WTC11 (cell line): ENCODE data around the gene LPP. TPM values are rescaled to one million over a fixed set of nuclear protein-coding genes. Genes with fewer than 3 reads are reported as not detected.
A peak's percentile ranks its signal among the peaks of the same experiment; 100 is the strongest.

Source experiments
- ATAC-seq: fragments of 200-7000 bp; cut with Tn5 transposase; 2 replicates; pipeline ENCODE4 v1.10.0; 2021; ENCODE audit warnings: mild to moderate bottlenecking, moderate library complexity
- CTCF ChIA-PET: fragments of 300-600 bp; sonication (Branson Sonifier 250); formaldehyde crosslinking; loops from one replicate; lab custom pipeline; 2021; ENCODE audit warnings: antibody characterized with exemption; lab: Charles Lee
- POLR2A ChIA-PET: fragments of 350-600 bp; sonication (Branson Sonifier 250); formaldehyde crosslinking; loops from one replicate; lab custom pipeline; 2021; ENCODE audit warnings: antibody characterized with exemption; lab: Charles Lee
- DNase-seq: peaks from one replicate; pipeline ENCODE4 v3.0.0; 2021; ENCODE audit warnings: low spot score
- H3K27ac Mint-ChIP-seq: 2 replicates; pipeline ENCODE4 v1.8.0; 2021; ENCODE audit warnings: mixed read lengths
- H3K27me3 Mint-ChIP-seq: 2 replicates; pipeline ENCODE4 v1.8.0; 2021; ENCODE audit warnings: low read depth, mild to moderate bottlenecking, moderate library complexity, mixed read lengths
- H3K36me3 Mint-ChIP-seq: 2 replicates; pipeline ENCODE4 v1.8.0; 2021; ENCODE audit warnings: mixed read lengths
- H3K4me1 Mint-ChIP-seq: 2 replicates; pipeline ENCODE4 v1.8.0; 2022; ENCODE audit warnings: mixed read lengths
- H3K4me3 Mint-ChIP-seq: 2 replicates; pipeline ENCODE4 v1.8.0; 2021; ENCODE audit warnings: mild to moderate bottlenecking, moderate library complexity, mixed read lengths
- H3K9me3 Mint-ChIP-seq: 2 replicates; pipeline ENCODE4 v1.8.0; 2021; ENCODE audit warnings: mixed read lengths
- AR ChIP-seq: fragments of 250-450 bp; sonication (Bioruptor Pico); IDR thresholded peaks from 2 replicates; pipeline ENCODE4 v1.9.0; 2021; ENCODE audit warnings: mild to moderate bottlenecking
- CBFB ChIP-seq: sonication (generic); formaldehyde crosslinking; IDR thresholded peaks from 2 replicates; pipeline ENCODE4 v1.8.1; 2022; ENCODE audit warnings: mild to moderate bottlenecking, low read depth, missing genetic modification reagents
- E2F1 ChIP-seq: sonication (generic); formaldehyde crosslinking; IDR thresholded peaks from 2 replicates; pipeline ENCODE4 v1.8.0; 2022; ENCODE audit warnings: mild to moderate bottlenecking, missing genetic modification reagents
- JAZF1 ChIP-seq: fragments of 250-450 bp; sonication (Bioruptor Pico); IDR thresholded peaks from 2 replicates; pipeline ENCODE4 v1.9.0; 2021; ENCODE audit warnings: moderate library complexity, mild to moderate bottlenecking, inconsistent platforms
- JUN ChIP-seq: sonication (generic); formaldehyde crosslinking; IDR thresholded peaks from 2 replicates; pipeline ENCODE4 v1.8.0; 2023; ENCODE audit warnings: mild to moderate bottlenecking, missing genetic modification reagents
- MAX ChIP-seq: sonication (generic); formaldehyde crosslinking; IDR thresholded peaks from 2 replicates; pipeline ENCODE4 v1.8.0; 2022; ENCODE audit warnings: mild to moderate bottlenecking, missing genetic modification reagents
- NFYB ChIP-seq: sonication (generic); formaldehyde crosslinking; conservative IDR thresholded peaks from 2 replicates; pipeline ENCODE4 v1.8.0; 2022; ENCODE audit warnings: low read depth, missing genetic modification reagents
- NR3C1 ChIP-seq: sonication (generic); formaldehyde crosslinking; conservative IDR thresholded peaks from 2 replicates; pipeline ENCODE4 v1.8.1; 2023; ENCODE audit warnings: low read depth, mild to moderate bottlenecking, missing genetic modification reagents
- PRDM15 ChIP-seq: sonication (generic); formaldehyde crosslinking; IDR thresholded peaks from 2 replicates; pipeline ENCODE4 v1.8.0; 2022; ENCODE audit warnings: missing genetic modification reagents
- SMAD3 ChIP-seq: sonication (generic); formaldehyde crosslinking; IDR thresholded peaks from 2 replicates; pipeline ENCODE4 v1.8.0; 2022; ENCODE audit warnings: missing genetic modification reagents, mild to moderate bottlenecking, borderline replicate concordance
- SMAD4 ChIP-seq: sonication (generic); formaldehyde crosslinking; IDR thresholded peaks from 2 replicates; pipeline ENCODE4 v1.8.0; 2022; ENCODE audit warnings: mild to moderate bottlenecking, missing genetic modification reagents
- SOX15 ChIP-seq: fragments of 250-450 bp; sonication (Bioruptor Pico); IDR thresholded peaks from 2 replicates; pipeline ENCODE4 v1.9.0; 2021; ENCODE audit warnings: mild to moderate bottlenecking
- TP53 ChIP-seq: sonication (generic); formaldehyde crosslinking; IDR thresholded peaks from 2 replicates; pipeline ENCODE4 v1.8.1; 2023; ENCODE audit warnings: mild to moderate bottlenecking, missing genetic modification reagents
- ZNF263 ChIP-seq: sonication (generic); formaldehyde crosslinking; IDR thresholded peaks from 2 replicates; pipeline ENCODE4 v1.8.1; 2022; ENCODE audit warnings: low read depth, mild to moderate bottlenecking, moderate library complexity, missing genetic modification reagents
- ZNF281 ChIP-seq: sonication (generic); formaldehyde crosslinking; IDR thresholded peaks from 2 replicates; pipeline ENCODE4 v1.8.0; 2023; ENCODE audit warnings: mild to moderate bottlenecking, missing genetic modification reagents
- ZSCAN18 ChIP-seq: fragments of 250-450 bp; sonication (Bioruptor Pico); IDR thresholded peaks from 2 replicates; pipeline ENCODE4 v2.1.2; 2022; ENCODE audit warnings: mild to moderate bottlenecking, moderate library complexity
- total RNA-seq: library from RNA; stranded (reverse); gene quantifications from 3 replicates; pipeline ENCODE4 v1.2.3, GENCODE V29; 2021

Gene LPP
- total RNA-seq, 1 experiment from 2014 or later: 49.6 TPM

GRCh38 chr3:188509316-188509715 is 355.4 kb downstream of the LPP start:
- Mint-ChIP-seq H3K4me1 (peaks cover 34% of the 10 kb centered on the region), H3K27ac (no peak overlapping the region), H3K27me3 (no peaks in the 10 kb centered on the region), H3K36me3 (no peaks in the 10 kb centered on the region; the same call in 1 of the 2 replicates), H3K4me3 (no peak overlapping the region), H3K9me3 (peaks cover 1% of the 10 kb centered on the region)
- ChIA-PET POLR2A (interaction anchor here (0.6 kb wide), 1 partner anchor 18 kb away, joined by 4 read pairs; no protein-coding TSS in a partner anchor), CTCF (interaction anchor here (0.6 kb wide), 1 partner anchor 338 kb away, joined by 4 read pairs; no protein-coding TSS in a partner anchor)
- no peak for TF ChIP-seq ZSCAN18
- no peak for DNase-seq
- ATAC-seq: no peak

GRCh38 chr3:188510366-188510765 is 356.4 kb downstream of the LPP start:
- no peaks in the 10 kb centered on the region for H3K27me3 Mint-ChIP-seq
- DNase-seq: no peak
- H3K4me1 Mint-ChIP-seq: peaks cover 41% of the 10 kb centered on the region
- H3K36me3 Mint-ChIP-seq: no peaks in the 10 kb centered on the region
- POLR2A ChIA-PET: no interaction called here
- TF ChIP-seq MAX (CRISPR knock-in tag): no peak
- TF ChIP-seq TP53 (CRISPR knock-in tag): no peak
- no peak for TF ChIP-seq JUN (CRISPR knock-in tag)
- TF ChIP-seq SOX15 (CRISPR knock-in tag): no peak
- TF ChIP-seq PRDM15 (CRISPR knock-in tag): no peak
- no peak for TF ChIP-seq E2F1 (CRISPR knock-in tag)
- TF ChIP-seq NFYB (CRISPR knock-in tag): no peak
- TF ChIP-seq, all 79 proteins: peak for 0
- H3K27ac Mint-ChIP-seq: peak overlapping the region; percentile 19
- no peak for ATAC-seq
- CTCF ChIA-PET: no interaction called here
- no peak overlapping the region for H3K4me3 Mint-ChIP-seq
- no peaks in the 10 kb centered on the region for H3K9me3 Mint-ChIP-seq

GRCh38 chr3:188513662-188514328 is 359.8 kb downstream of the LPP start:
- H3K27ac Mint-ChIP-seq: no peak overlapping the region
- peak; percentile 48 for ATAC-seq
- TF ChIP-seq NR3C1 (no peak), ZNF263 (no peak), NFYB (CRISPR knock-in tag) (no peak), MAX (CRISPR knock-in tag) (no peak), SMAD4 (no peak), CBFB (no peak), SMAD3 (no peak), ZNF281 (CRISPR knock-in tag) (no peak), JAZF1 (CRISPR knock-in tag) (no peak), AR (CRISPR knock-in tag) (no peak)
- TF ChIP-seq, all 79 proteins: peak for 0
- H3K36me3 Mint-ChIP-seq: no peaks in the 10 kb centered on the region
- ChIA-PET CTCF (no interaction called here), POLR2A (no interaction called here)
- no peak overlapping the region for H3K4me3 Mint-ChIP-seq
- no peaks in the 10 kb centered on the region for H3K27me3 Mint-ChIP-seq
- DNase-seq: no peak
- peaks cover 29% of the 10 kb centered on the region for H3K4me1 Mint-ChIP-seq
- peaks cover 8% of the 10 kb centered on the region; the same call in 1 of the 2 replicates for H3K9me3 Mint-ChIP-seq
